OCI-LY1 (cell line): Measurements from ENCODE around the gene CFAP210.

Source experiments
- H2AFZ ChIP-seq: fragments of 200-600 bp; sonication (generic), shearing (Covaris generic); 2 replicates; pipeline ENCODE4 v1.6.0; 2014; ENCODE audit warnings: antibody characterized with exemption, mild to moderate bottlenecking, low read length
- H3F3A ChIP-seq: fragments of 200-600 bp; sonication (generic), shearing (Covaris generic); 2 replicates; pipeline ENCODE4 v1.6.0; 2014; ENCODE audit warnings: mild to moderate bottlenecking, antibody characterized with exemption, low read length, moderate library complexity; ENCODE audit not compliant: insufficient read depth
- H3K27ac ChIP-seq: fragments of 200-600 bp; sonication (generic); 2 replicates; pipeline ENCODE4 v1.5.1; 2014; ENCODE audit warnings: low read length, mixed run types, mild to moderate bottlenecking, low read depth; ENCODE audit not compliant: poor library complexity, severe bottlenecking
- H3K27me3 ChIP-seq: fragments of 200-600 bp; sonication (generic); 2 replicates; pipeline ENCODE4 v1.6.0; 2014; ENCODE audit warnings: antibody characterized with exemption, mild to moderate bottlenecking, low read length, moderate library complexity; ENCODE audit not compliant: insufficient read depth
- H3K36me3 ChIP-seq: fragments of 200-600 bp; sonication (generic); 2 replicates; pipeline ENCODE4 v1.6.1; 2014; ENCODE audit warnings: mild to moderate bottlenecking, antibody characterized with exemption, low read length, moderate library complexity, mixed read lengths; ENCODE audit not compliant: insufficient read depth
- H3K4me1 ChIP-seq: fragments of 200-600 bp; sonication (generic); 2 replicates; pipeline ENCODE4 v1.5.1; 2014; ENCODE audit warnings: mild to moderate bottlenecking, low read length, moderate library complexity; ENCODE audit not compliant: insufficient read depth, severe bottlenecking
- H3K4me2 ChIP-seq: fragments of 200-600 bp; sonication (generic), shearing (Covaris generic); 2 replicates; pipeline ENCODE4 v1.6.1; 2014; ENCODE audit warnings: low read length
- H3K4me3 ChIP-seq: fragments of 200-600 bp; sonication (generic); 2 replicates; pipeline ENCODE4 v1.5.1; 2014; ENCODE audit warnings: low read length, low read depth, mild to moderate bottlenecking, mixed read lengths; ENCODE audit not compliant: poor library complexity, severe bottlenecking
- H3K79me2 ChIP-seq: fragments of 200-600 bp; shearing (Covaris generic); 2 replicates; pipeline ENCODE4 v1.6.1; 2016; ENCODE audit warnings: mixed run types, low read length, mixed read lengths; ENCODE audit not compliant: insufficient read depth
- H3K9ac ChIP-seq: fragments of 200-600 bp; sonication (generic), shearing (Covaris generic); 2 replicates; pipeline ENCODE4 v1.6.1; 2014; ENCODE audit warnings: mild to moderate bottlenecking, low read length, mixed read lengths
- H3K9me2 ChIP-seq: fragments of 200-600 bp; sonication (generic), shearing (Covaris generic); 2 replicates; pipeline ENCODE4 v1.6.1; 2014; ENCODE audit warnings: low read depth, mild to moderate bottlenecking, low read length, mixed read lengths
- H3K9me3 ChIP-seq: fragments of 200-600 bp; shearing (Covaris generic); 2 replicates; pipeline ENCODE4 v1.6.1; 2014; ENCODE audit warnings: low read length, mixed read lengths
- H4K20me1 ChIP-seq: fragments of 200-600 bp; sonication (generic), shearing (Covaris generic); 2 replicates; pipeline ENCODE4 v1.6.0; 2016; ENCODE audit warnings: mild to moderate bottlenecking, low read length; ENCODE audit not compliant: insufficient read depth
- EZH2 ChIP-seq: fragments of 200-600 bp; sonication (generic), shearing (Covaris generic); IDR thresholded peaks from 2 replicates; pipeline ENCODE4 v1.8.0; 2017; ENCODE audit warnings: borderline replicate concordance, mixed run types, mild to moderate bottlenecking, antibody characterized with exemption, low read length, moderate library complexity, mixed read lengths
- TF ChIP-seq, protein P1 (sequence below): fragments of 200-600 bp; sonication (generic), shearing (Covaris generic); IDR thresholded peaks from 2 replicates; pipeline ENCODE4 v1.5.1; 2017; ENCODE audit warnings: mild to moderate bottlenecking, antibody characterized with exemption, low read length, moderate library complexity, mixed read lengths

The CFAP210 gene

GRCh38 chr2:169718930-169719504 is 24.8 kb upstream of the CFAP210 start:
- no peaks in the 10 kb centered on the region for H3K27me3 ChIP-seq
- no peaks in the 10 kb centered on the region for H3K9me3 ChIP-seq
- no peak overlapping the region for H3K4me2 ChIP-seq

GRCh38 chr2:169717691-169718063 is 23.5 kb upstream of the CFAP210 start:
- no peaks in the 10 kb centered on the region for H3K79me2 ChIP-seq
- H3K9ac ChIP-seq = no peak overlapping the region
- TF ChIP-seq EZH2 = no peak
- TF ChIP-seq, protein P1, sequence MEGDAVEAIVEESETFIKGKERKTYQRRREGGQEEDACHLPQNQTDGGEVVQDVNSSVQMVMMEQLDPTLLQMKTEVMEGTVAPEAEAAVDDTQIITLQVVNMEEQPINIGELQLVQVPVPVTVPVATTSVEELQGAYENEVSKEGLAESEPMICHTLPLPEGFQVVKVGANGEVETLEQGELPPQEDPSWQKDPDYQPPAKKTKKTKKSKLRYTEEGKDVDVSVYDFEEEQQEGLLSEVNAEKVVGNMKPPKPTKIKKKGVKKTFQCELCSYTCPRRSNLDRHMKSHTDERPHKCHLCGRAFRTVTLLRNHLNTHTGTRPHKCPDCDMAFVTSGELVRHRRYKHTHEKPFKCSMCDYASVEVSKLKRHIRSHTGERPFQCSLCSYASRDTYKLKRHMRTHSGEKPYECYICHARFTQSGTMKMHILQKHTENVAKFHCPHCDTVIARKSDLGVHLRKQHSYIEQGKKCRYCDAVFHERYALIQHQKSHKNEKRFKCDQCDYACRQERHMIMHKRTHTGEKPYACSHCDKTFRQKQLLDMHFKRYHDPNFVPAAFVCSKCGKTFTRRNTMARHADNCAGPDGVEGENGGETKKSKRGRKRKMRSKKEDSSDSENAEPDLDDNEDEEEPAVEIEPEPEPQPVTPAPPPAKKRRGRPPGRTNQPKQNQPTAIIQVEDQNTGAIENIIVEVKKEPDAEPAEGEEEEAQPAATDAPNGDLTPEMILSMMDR = no peak
- H3K27me3 ChIP-seq = no peaks in the 10 kb centered on the region
- no peak overlapping the region for H3K27ac ChIP-seq
- no peaks in the 10 kb centered on the region for H3K9me2 ChIP-seq
- H3K4me1 ChIP-seq = no peaks in the 10 kb centered on the region
- no peaks in the 10 kb centered on the region for H4K20me1 ChIP-seq
- no peaks in the 10 kb centered on the region for H3F3A ChIP-seq
- H3K4me3 ChIP-seq = no peak overlapping the region
- H3K4me2 ChIP-seq = no peak overlapping the region
- H3K9me3 ChIP-seq = no peaks in the 10 kb centered on the region
- H2AFZ ChIP-seq = no peak overlapping the region
- no peaks in the 10 kb centered on the region for H3K36me3 ChIP-seq

More at GRCh38 chr2:169718930-169719504, 24.8 kb upstream of the CFAP210 start:
- H3K4me1 ChIP-seq = no peaks in the 10 kb centered on the region
- H4K20me1 ChIP-seq = no peaks in the 10 kb centered on the region
- no peaks in the 10 kb centered on the region for H3K9me2 ChIP-seq
- no peak overlapping the region for H2AFZ ChIP-seq
- no peaks in the 10 kb centered on the region for H3K79me2 ChIP-seq
- no peak overlapping the region for H3K27ac ChIP-seq
- H3K36me3 ChIP-seq = no peaks in the 10 kb centered on the region
- no peaks in the 10 kb centered on the region for H3F3A ChIP-seq
- TF ChIP-seq, protein P1 = no peak
- no peak for TF ChIP-seq EZH2
- no peak overlapping the region for H3K9ac ChIP-seq
- no peak overlapping the region for H3K4me3 ChIP-seq

DNA sequence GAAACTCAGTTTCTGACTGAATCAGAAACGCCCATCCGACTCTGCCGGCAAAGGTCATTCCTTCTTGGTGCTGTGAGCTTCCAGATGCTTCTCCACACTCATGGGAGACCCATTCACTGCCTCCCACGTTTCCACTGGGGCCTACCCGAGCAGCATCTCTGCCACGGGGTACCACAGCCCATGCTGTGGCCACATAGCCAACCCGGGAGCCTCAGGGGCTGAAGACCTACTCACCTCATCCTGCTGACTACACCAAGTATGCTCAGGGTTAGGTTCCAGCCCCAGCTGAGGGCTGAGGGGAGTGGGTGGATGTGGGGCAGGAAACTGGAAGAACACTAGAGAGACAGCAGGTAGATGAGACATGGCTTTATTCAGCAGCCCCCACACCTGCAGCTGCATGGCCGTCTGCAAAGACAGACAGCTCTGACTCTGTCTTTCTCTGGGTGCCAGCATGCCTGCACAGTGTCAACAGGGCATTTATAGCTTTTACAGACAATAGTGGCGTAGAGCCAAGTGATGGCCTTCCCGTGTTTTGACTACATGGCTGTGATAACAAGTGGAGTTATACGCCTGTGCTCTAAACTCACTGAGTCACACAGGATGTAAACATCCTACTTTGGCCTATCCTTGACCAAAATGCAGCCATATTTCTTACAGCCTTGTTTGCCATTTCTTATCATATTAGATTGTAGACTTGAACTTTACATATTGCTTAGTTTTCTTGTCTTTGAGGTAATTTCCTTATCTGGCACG is 22.9 kb upstream of the CFAP210 start:
- no peak overlapping the region for H2AFZ ChIP-seq
- H3K36me3 ChIP-seq = no peaks in the 10 kb centered on the region
- no peaks in the 10 kb centered on the region for H3K9me3 ChIP-seq
- no peak for TF ChIP-seq EZH2
- TF ChIP-seq, protein P1 = no peak
- no peak overlapping the region for H3K4me2 ChIP-seq
- H3F3A ChIP-seq = no peaks in the 10 kb centered on the region
- no peak overlapping the region for H3K27ac ChIP-seq
- no peaks in the 10 kb centered on the region for H3K4me1 ChIP-seq
- H3K27me3 ChIP-seq = no peaks in the 10 kb centered on the region
- no peaks in the 10 kb centered on the region for H3K9me2 ChIP-seq
- no peak overlapping the region for H3K4me3 ChIP-seq
- H3K79me2 ChIP-seq = no peaks in the 10 kb centered on the region
- no peak overlapping the region for H3K9ac ChIP-seq
- no peaks in the 10 kb centered on the region for H4K20me1 ChIP-seq
